ENCODE measurements around the gene NUP93.
"Not testable (repeated sequence)": the region's sequence is repeated elsewhere in the genome, so short reads cannot be mapped to it uniquely, and the experiment has no call there.

Gene NUP93

GRCh38 chr16:56870276-56870888 lies 140.5 kb downstream of the NUP93 start:
- DNase-seq (ENCODE audit: low read depth in 3 of 3), result no peak

GRCh38 chr16:56871172-56871593 lies 141.3 kb downstream of the NUP93 start:
- DNase-seq (ENCODE audit: low read depth in 3 of 3), result no peak

GRCh38 chr16:56872863-56873391 lies 143.0 kb downstream of the NUP93 start:
- no peak for DNase-seq (ENCODE audit: low read depth in 3 of 3)

- no peak for DNase-seq (ENCODE audit: low read depth in 3 of 3)
These were observed 144.9 kb downstream of the NUP93 start for GRCh38 chr16:56874800-56875199.

- no peak for DNase-seq (ENCODE audit: low read depth in 3 of 3)
These were observed 146.1 kb downstream of the NUP93 start for GRCh38 chr16:56876048-56876447.

- DNase-seq (ENCODE audit: low read depth in 3 of 3), result no peak
These were observed 147.7 kb downstream of the NUP93 start for GRCh38 chr16:56877486-56878182.

GRCh38 chr16:56878282-56878854 lies 148.4 kb downstream of the NUP93 start:
- no peak for DNase-seq (ENCODE audit: low read depth in 3 of 3)

GRCh38 chr16:56879276-56879675 lies 149.3 kb downstream of the NUP93 start:
- no peak for DNase-seq (ENCODE audit: low read depth in 3 of 3)

- DNase-seq (ENCODE audit: low read depth in 3 of 3), result no peak
These were observed 150.2 kb downstream of the NUP93 start for GRCh38 chr16:56880176-56880575.

- no peak for DNase-seq (ENCODE audit: low read depth in 3 of 3)
These were observed 150.8 kb downstream of the NUP93 start for GRCh38 chr16:56880685-56881084.

GRCh38 chr16:56882077-56882800 lies 152.3 kb downstream of the NUP93 start:
- DNase-seq (ENCODE audit: low read depth in 3 of 3), result no peak

- no peak for DNase-seq (ENCODE audit: low read depth in 3 of 3)
These were observed 153.7 kb downstream of the NUP93 start for GRCh38 chr16:56883586-56883985.

- no peak for DNase-seq (ENCODE audit: low read depth in 3 of 3)
These were observed 154.2 kb downstream of the NUP93 start for GRCh38 chr16:56884026-56884582.

GRCh38 chr16:56884929-56885328 lies 155.0 kb downstream of the NUP93 start:
- DNase-seq (ENCODE audit: low read depth in 3 of 3), result not testable (repeated sequence)

GRCh38 chr16:56885446-56886162 lies 155.7 kb downstream of the NUP93 start:
- DNase-seq (ENCODE audit: low read depth in 3 of 3), result no peak

GRCh38 chr16:56886296-56886695 lies 156.4 kb downstream of the NUP93 start:
- no peak for DNase-seq (ENCODE audit: low read depth in 3 of 3)

- no peak for DNase-seq (ENCODE audit: low read depth in 3 of 3)
These were observed 156.9 kb downstream of the NUP93 start for GRCh38 chr16:56886826-56887225.

GRCh38 chr16:56888806-56889205 lies 158.9 kb downstream of the NUP93 start:
- no peak for DNase-seq (ENCODE audit: low read depth in 3 of 3)

GRCh38 chr16:56889206-56889605 lies 159.3 kb downstream of the NUP93 start:
- DNase-seq (ENCODE audit: low read depth in 3 of 3), result no peak

GRCh38 chr16:56891685-56892084 lies 161.8 kb downstream of the NUP93 start:
- no peak for DNase-seq (ENCODE audit: low read depth in 3 of 3)

- DNase-seq (ENCODE audit: low read depth in 3 of 3), result no peak
These were observed 162.8 kb downstream of the NUP93 start for GRCh38 chr16:56892705-56893104.
